HEK293T (cell line): ENCODE measurements around the gene ARHGAP9.

Experiments
- ARNT ChIP-seq: fragments of 450-650 bp; IDR thresholded peaks from 2 replicates; pipeline ENCODE4 v1.6.1; 2017; ENCODE audit warnings: mild to moderate bottlenecking
- BHLHE40 ChIP-seq: fragments of 450-650 bp; IDR thresholded peaks from 2 replicates; pipeline ENCODE4 v1.6.1; 2016; ENCODE audit warnings: mild to moderate bottlenecking, moderate library complexity, borderline replicate concordance
- FOXM1 ChIP-seq: fragments of 450-650 bp; IDR thresholded peaks from 2 replicates; pipeline ENCODE4 v1.6.1; 2017; ENCODE audit warnings: mild to moderate bottlenecking, borderline replicate concordance

GRCh38 chr12:57479376-57480115 is at the start of gene ARHGAP9:
- TF ChIP-seq BHLHE40 (no peak), FOXM1 (no peak), ARNT (no peak)
